CD14-positive monocyte (primary cell): ENCODE data around the gene CTNNA3. TPM values are rescaled to one million over a fixed set of nuclear protein-coding genes. Genes with fewer than 3 reads are reported as not detected.

Experiments
- DNase-seq, 3 donors: peaks; one replicate each; pipeline ENCODE4 v3.0.0-alpha.2; 2011 to 2022
- H2AFZ ChIP-seq: 2 replicates; pipeline ENCODE4 v1.6.0; 2012; ENCODE audit warnings: mild to moderate bottlenecking, low read depth, low read length, inconsistent platforms; ENCODE audit not compliant: insufficient read depth, poor library complexity, severe bottlenecking
- H3K27ac ChIP-seq, 2 donors: 1 replicate in 1 of 2; 2 replicates in 1 of 2; pipeline ENCODE4 v1.5.1; 2012 to 2013; ENCODE audit warnings: low read length in 2 of 2, control low read depth in 1 of 2, inconsistent platforms in 1 of 2, low read depth in 1 of 2, mild to moderate bottlenecking in 1 of 2
- H3K27me3 ChIP-seq, 2 donors: one replicate each; pipeline versions ENCODE4 v1.6.0 to v1.6.1; 2011 to 2013; ENCODE audit warnings: low read length in 2 of 2; ENCODE audit not compliant: control insufficient read depth in 2 of 2, insufficient read depth in 2 of 2
- H3K36me3 ChIP-seq, 2 donors: replicated peaks in 1 of 2; 1 replicate in 1 of 2; 2 replicates in 1 of 2; pipeline versions ENCODE4 v1.5.1 to v1.6.1; 2012 to 2013; ENCODE audit warnings: low read length in 2 of 2, control low read depth in 1 of 2, inconsistent platforms in 1 of 2, mild to moderate bottlenecking in 1 of 2; ENCODE audit not compliant: insufficient read depth in 2 of 2, control insufficient read depth in 1 of 2
- H3K4me1 ChIP-seq, 2 donors: 1 replicate in 1 of 2; 2 replicates in 1 of 2; pipeline versions ENCODE4 v1.5.1 to v1.6.1; 2012 to 2013; ENCODE audit warnings: low read length in 2 of 2, control low read depth in 1 of 2, inconsistent platforms in 1 of 2, mild to moderate bottlenecking in 1 of 2, moderate library complexity in 1 of 2; ENCODE audit not compliant: insufficient read depth in 2 of 2, control insufficient read depth in 1 of 2
- H3K4me2 ChIP-seq: replicated peaks from 2 replicates; pipeline ENCODE3; 2012; ENCODE audit warnings: low read length, moderate library complexity, mild to moderate bottlenecking; ENCODE audit not compliant: poor library complexity, severe bottlenecking; ENCODE audit errors: extremely low read depth
- H3K4me3 ChIP-seq, 3 experiments: fragments of 200-600 bp in 1 of 3; sonication (generic) in 1 of 3; replicated peaks in 1 of 3; 1 replicate in 2 of 3; 2 replicates in 1 of 3; pipeline ENCODE4 v1.5.1; 2011 to 2013; ENCODE audit warnings: low read length in 3 of 3, mild to moderate bottlenecking in 3 of 3, control low read depth in 2 of 3, low read depth in 2 of 3, inconsistent platforms in 1 of 3, moderate library complexity in 1 of 3
- H3K79me2 ChIP-seq: 2 replicates; pipeline ENCODE4 v1.6.0; 2012; ENCODE audit warnings: mild to moderate bottlenecking, control low read depth, inconsistent platforms, low read length, moderate library complexity; ENCODE audit not compliant: insufficient read depth
- H3K9ac ChIP-seq: 2 replicates; pipeline ENCODE4 v1.6.0; 2017; ENCODE audit warnings: low read length, mild to moderate bottlenecking; ENCODE audit not compliant: insufficient read depth, poor library complexity, severe bottlenecking
- H3K9me3 ChIP-seq, 2 donors: replicated peaks in 1 of 2; 1 replicate in 1 of 2; 2 replicates in 1 of 2; pipeline versions ENCODE4 v1.5.1 to v1.6.1; 2012 to 2013; ENCODE audit warnings: low read length in 2 of 2, control low read depth in 1 of 2; ENCODE audit not compliant: control insufficient read depth in 1 of 2, insufficient read depth in 1 of 2
- H4K20me1 ChIP-seq: 2 replicates; pipeline ENCODE4 v1.6.0; 2012; ENCODE audit warnings: mild to moderate bottlenecking, low read length, control low read depth, moderate library complexity; ENCODE audit not compliant: insufficient read depth
- H3K27ac Mint-ChIP-seq, 7 donors: one replicate each; pipeline ENCODE4 v1.8.0; 2020; ENCODE audit warnings: mild to moderate bottlenecking in 7 of 7, mixed read lengths in 7 of 7, moderate library complexity in 6 of 7, inconsistent platforms in 2 of 7
- H3K27me3 Mint-ChIP-seq, 3 donors: one replicate each; pipeline ENCODE4 v1.8.0; 2021 to 2022; ENCODE audit warnings: low read depth in 3 of 3, mild to moderate bottlenecking in 3 of 3, mixed read lengths in 3 of 3, moderate library complexity in 3 of 3, inconsistent platforms in 1 of 3
- H3K36me3 Mint-ChIP-seq, 2 donors: one replicate each; pipeline ENCODE4 v1.8.0; 2020; ENCODE audit warnings: mixed read lengths in 2 of 2, inconsistent platforms in 1 of 2, mild to moderate bottlenecking in 1 of 2
- H3K4me1 Mint-ChIP-seq: one replicate; pipeline ENCODE4 v1.8.0; 2020; ENCODE audit warnings: mild to moderate bottlenecking, mixed read lengths
- H3K4me3 Mint-ChIP-seq, 2 donors: one replicate each; pipeline ENCODE4 v1.8.0; 2020; ENCODE audit warnings: mild to moderate bottlenecking in 2 of 2, mixed read lengths in 2 of 2, moderate library complexity in 1 of 2
- H3K9me3 Mint-ChIP-seq, 7 donors: one replicate each; pipeline ENCODE4 v1.8.0; 2020 to 2022; ENCODE audit warnings: mixed read lengths in 7 of 7, mild to moderate bottlenecking in 6 of 7, moderate library complexity in 6 of 7, inconsistent platforms in 2 of 7
- CTCF ChIP-seq: fragments of 200-600 bp; IDR thresholded peaks from one replicate; pipeline ENCODE4 v1.8.0; 2022; ENCODE audit warnings: antibody characterized with exemption, mild to moderate bottlenecking
- WGBS: methylation state at CpG from one replicate; pipeline ENCODE4 v1.1.5; 2013; ENCODE audit warnings: missing lambda C conversion rate; ENCODE audit not compliant: insufficient coverage; 5-methylcytosine and 5-hydroxymethylcytosine counted together
- intact Hi-C, 2 donors: fragments of 100-400 bp; cut with micrococcal nuclease; formaldehyde crosslinking; loops; one replicate each; pipeline versions ENCODE4 v1.15.0 to v1.15.1; 2023
- polyA plus RNA-seq, 3 donors: library from polyadenylated mRNA; depleted of rRNA in 1 of 3; unstranded in 2 of 3; stranded (reverse) in 1 of 3; fragments of 300-500 nt in 2 of 3; fragments of >200 nt in 1 of 3; fragmentation: Illumina TruSeq in 2 of 3; gene quantifications; 1 replicate in 2 of 3; 2 replicates in 1 of 3; pipeline ENCODE4 v1.2.3, GENCODE V29; 2012 to 2021

CTNNA3 gene
- polyA plus RNA-seq, 3 donors, result not detected

- WGBS, result no CpG with 5 or more reads among the region's 4 CpGs
- no peak for DNase-seq
- no peaks in the 10 kb centered on the region for H3K4me1 ChIP-seq
- intact Hi-C loops, result no loop called here
- H2AFZ ChIP-seq, result no peak overlapping the region
- H3K9me3 Mint-ChIP-seq, result peaks cover 0 to 3% (median 0%) of the 10 kb centered on the region in 7 donors
- H3K4me1 Mint-ChIP-seq, result no peaks in the 10 kb centered on the region
- no peaks in the 10 kb centered on the region for H3K79me2 ChIP-seq
- H3K36me3 ChIP-seq, result no peaks in the 10 kb centered on the region
- H3K27ac ChIP-seq, result no peak overlapping the region
- H4K20me1 ChIP-seq, result no peaks in the 10 kb centered on the region
- no peaks in the 10 kb centered on the region for H3K27me3 ChIP-seq
- H3K27me3 Mint-ChIP-seq, result no peaks in the 10 kb centered on the region
- H3K9me3 ChIP-seq, result no peaks in the 10 kb centered on the region
- no peak overlapping the region for H3K4me2 ChIP-seq
- no peak for TF ChIP-seq CTCF
- H3K27ac Mint-ChIP-seq, result no peak overlapping the region
- no peak overlapping the region for H3K4me3 ChIP-seq
- H3K36me3 Mint-ChIP-seq, result no peaks in the 10 kb centered on the region
- no peak overlapping the region for H3K4me3 Mint-ChIP-seq
- H3K9ac ChIP-seq, result no peak overlapping the region
Measured at GRCh38 chr10:67257427-67258144, 438.4 kb downstream of the CTNNA3 start.

- no peak for TF ChIP-seq CTCF
Measured at GRCh38 chr10:67257018-67257417, 439.0 kb downstream of the CTNNA3 start.

More at GRCh38 chr10:67257018-67257417, 439.0 kb downstream of the CTNNA3 start:
- no peak overlapping the region for H3K27ac Mint-ChIP-seq
- H3K4me2 ChIP-seq, result no peak overlapping the region
- H3K9me3 ChIP-seq, result no peaks in the 10 kb centered on the region
- H3K36me3 Mint-ChIP-seq, result no peaks in the 10 kb centered on the region
- DNase-seq, result no peak
- H3K27me3 Mint-ChIP-seq, result no peaks in the 10 kb centered on the region
- H3K27ac ChIP-seq, result no peak overlapping the region
- no peak overlapping the region for H3K9ac ChIP-seq
- no peak overlapping the region for H3K4me3 ChIP-seq
- no peaks in the 10 kb centered on the region for H3K4me1 Mint-ChIP-seq
- no peaks in the 10 kb centered on the region for H3K36me3 ChIP-seq
- peaks cover 0 to 3% (median 0%) of the 10 kb centered on the region in 7 donors for H3K9me3 Mint-ChIP-seq
- H4K20me1 ChIP-seq, result no peaks in the 10 kb centered on the region
- intact Hi-C loops, result no loop called here
- no peak overlapping the region for H2AFZ ChIP-seq
- H3K27me3 ChIP-seq, result no peaks in the 10 kb centered on the region
- H3K79me2 ChIP-seq, result no peaks in the 10 kb centered on the region
- H3K4me1 ChIP-seq, result no peaks in the 10 kb centered on the region
- H3K4me3 Mint-ChIP-seq, result no peak overlapping the region
- 60% methylated on average over 1 of the region's 2 CpGs for WGBS
